ENCODE measurements around the gene TTLL11.

TTLL11 gene

GRCh38 chr9:121819428-121820231 is 273.5 kb downstream of the TTLL11 start:
- TF ChIP-seq, protein P1, sequence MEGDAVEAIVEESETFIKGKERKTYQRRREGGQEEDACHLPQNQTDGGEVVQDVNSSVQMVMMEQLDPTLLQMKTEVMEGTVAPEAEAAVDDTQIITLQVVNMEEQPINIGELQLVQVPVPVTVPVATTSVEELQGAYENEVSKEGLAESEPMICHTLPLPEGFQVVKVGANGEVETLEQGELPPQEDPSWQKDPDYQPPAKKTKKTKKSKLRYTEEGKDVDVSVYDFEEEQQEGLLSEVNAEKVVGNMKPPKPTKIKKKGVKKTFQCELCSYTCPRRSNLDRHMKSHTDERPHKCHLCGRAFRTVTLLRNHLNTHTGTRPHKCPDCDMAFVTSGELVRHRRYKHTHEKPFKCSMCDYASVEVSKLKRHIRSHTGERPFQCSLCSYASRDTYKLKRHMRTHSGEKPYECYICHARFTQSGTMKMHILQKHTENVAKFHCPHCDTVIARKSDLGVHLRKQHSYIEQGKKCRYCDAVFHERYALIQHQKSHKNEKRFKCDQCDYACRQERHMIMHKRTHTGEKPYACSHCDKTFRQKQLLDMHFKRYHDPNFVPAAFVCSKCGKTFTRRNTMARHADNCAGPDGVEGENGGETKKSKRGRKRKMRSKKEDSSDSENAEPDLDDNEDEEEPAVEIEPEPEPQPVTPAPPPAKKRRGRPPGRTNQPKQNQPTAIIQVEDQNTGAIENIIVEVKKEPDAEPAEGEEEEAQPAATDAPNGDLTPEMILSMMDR (conservative IDR thresholded peaks at IDR 0.05; ENCODE audit: low read depth, low read length), result no peak
- no peak for DNase-seq (ENCODE audit: low read depth)
- no peak overlapping the region for H3K4me3 ChIP-seq (ENCODE audit: low read length)

- no peak overlapping the region for H3K4me3 ChIP-seq (ENCODE audit: low read length)
- no peak for DNase-seq (ENCODE audit: low read depth)
- TF ChIP-seq, protein P1 (conservative IDR thresholded peaks at IDR 0.05; ENCODE audit: low read depth, low read length), result no peak
Measured at GRCh38 chr9:121818841-121819427, 274.2 kb downstream of the TTLL11 start.

- no peak for DNase-seq (ENCODE audit: low read depth)
- no peak overlapping the region for H3K4me3 ChIP-seq (ENCODE audit: low read length)
- TF ChIP-seq, protein P1 (conservative IDR thresholded peaks at IDR 0.05; ENCODE audit: low read depth, low read length), result no peak
Measured at GRCh38 chr9:121818016-121818661, 275.0 kb downstream of the TTLL11 start.

DNA sequence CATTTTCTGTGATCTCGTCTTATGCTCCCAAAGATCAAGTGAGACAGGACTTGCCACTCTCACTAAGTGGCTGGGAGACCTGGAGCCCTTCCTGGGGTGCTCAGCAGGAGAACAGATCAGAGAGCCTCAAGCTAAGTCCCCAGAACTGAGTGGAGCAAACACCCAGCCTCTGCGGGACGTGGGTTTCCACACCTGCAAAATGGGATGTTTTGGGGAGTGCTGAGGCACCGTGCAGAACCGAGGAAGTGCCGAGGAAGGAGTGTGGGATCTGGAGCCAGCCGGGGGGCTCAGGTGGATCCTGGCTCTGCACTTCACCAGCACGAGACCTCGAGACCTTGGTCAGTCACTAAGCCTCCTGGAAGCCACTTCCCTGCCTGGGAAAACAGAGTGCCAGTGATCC is 275.6 kb downstream of the TTLL11 start:
- DNase-seq (ENCODE audit: low read depth), result no peak
- TF ChIP-seq, protein P1 (conservative IDR thresholded peaks at IDR 0.05; ENCODE audit: low read depth, low read length), result no peak

GRCh38 chr9:121816845-121817450 is 276.2 kb downstream of the TTLL11 start:
- TF ChIP-seq, protein P1 (conservative IDR thresholded peaks at IDR 0.05; ENCODE audit: low read depth, low read length), result no peak
- DNase-seq (ENCODE audit: low read depth), result no peak

More for the DNA sequence above, 275.6 kb downstream of the TTLL11 start:
- no peak overlapping the region for H3K4me3 ChIP-seq (ENCODE audit: low read length)

DNA sequence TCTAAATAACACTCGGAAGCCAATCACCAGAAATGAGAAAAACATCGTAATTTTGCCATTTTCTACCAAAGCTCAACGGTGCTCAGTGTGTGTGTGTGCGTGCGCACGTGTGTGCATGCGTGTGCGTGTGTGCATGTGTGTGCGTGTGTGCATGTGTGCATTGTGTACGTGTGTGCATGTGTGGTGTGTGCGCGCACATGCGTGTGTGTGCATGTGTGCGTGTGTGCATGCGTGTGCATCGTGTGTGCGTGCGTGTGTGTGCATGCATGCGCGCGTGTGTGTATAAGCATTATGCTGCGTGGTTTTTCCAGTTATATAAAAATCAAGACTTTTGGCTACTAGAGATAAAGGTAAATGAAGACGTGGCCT is 276.7 kb downstream of the TTLL11 start:
- H3K4me3 ChIP-seq (ENCODE audit: low read length), result no peak overlapping the region
- TF ChIP-seq, protein P1 (conservative IDR thresholded peaks at IDR 0.05; ENCODE audit: low read depth, low read length), result no peak
- DNase-seq (ENCODE audit: low read depth), result no peak

More at GRCh38 chr9:121816845-121817450, 276.2 kb downstream of the TTLL11 start:
- H3K4me3 ChIP-seq (ENCODE audit: low read length), result no peak overlapping the region

All from retinal pigment epithelial cell (primary cell).